NOMO-1 treated with DMSO at 0.1 percent for 48 hours (cell line): ENCODE measurements around the gene COL15A1.
"Not testable (repeated sequence)": the region's sequence is repeated elsewhere in the genome, so short reads cannot be mapped to it uniquely, and the experiment has no call there.

Experiments used
- DNase-seq: peaks from one replicate; lab custom pipeline; 2025; ENCODE audit not compliant: unreplicated experiment; lab: John Stamatoyannopoulos, UW

The COL15A1 gene

DNA sequence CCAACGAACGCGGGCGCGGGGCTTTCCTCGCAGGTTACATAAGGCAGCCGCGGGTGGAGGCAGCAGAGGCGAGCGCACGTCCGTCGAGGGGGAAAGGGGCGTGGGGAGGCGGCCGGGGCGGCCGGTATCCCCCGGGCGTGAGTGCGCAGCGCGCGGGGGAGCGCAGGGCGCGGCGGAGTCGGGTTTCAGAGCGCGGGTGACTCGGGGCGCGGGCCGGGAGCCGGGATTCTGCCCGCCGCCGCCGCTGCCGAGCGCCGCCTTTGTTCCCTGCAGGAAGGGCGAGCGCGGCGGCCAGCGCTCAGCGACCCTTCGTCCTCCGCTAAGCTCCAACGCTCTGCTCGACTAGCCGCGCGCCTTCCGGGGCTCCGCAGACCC is at the start of gene COL15A1:
TSS of gene COL15A1 (plus strand) at position 226 of the 375 bp plus-strand sequence. CDS start 155 bp downstream, outside the sequence.
- DNase-seq: peak; percentile 1

DNA sequence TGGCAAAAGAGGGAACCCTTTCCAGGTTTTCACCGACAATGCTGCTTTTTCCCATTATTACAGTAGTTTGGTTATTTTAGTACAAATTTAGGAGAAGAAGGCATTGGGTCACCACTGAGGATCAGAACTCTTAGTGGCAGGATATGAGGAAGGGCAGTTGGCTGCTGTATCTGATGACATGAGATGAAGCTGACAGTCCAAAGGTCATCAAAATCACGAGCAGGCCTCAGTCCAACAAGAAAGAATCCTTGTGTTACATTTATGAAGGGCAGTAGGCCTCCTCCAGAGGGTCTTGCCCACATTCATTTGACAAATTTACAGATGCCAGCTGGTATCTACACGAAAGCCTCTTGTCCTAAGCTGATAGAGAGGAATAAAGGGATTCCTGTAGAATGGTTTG is 49.5 kb upstream of the COL15A1 start:
- no peak for DNase-seq

DNA sequence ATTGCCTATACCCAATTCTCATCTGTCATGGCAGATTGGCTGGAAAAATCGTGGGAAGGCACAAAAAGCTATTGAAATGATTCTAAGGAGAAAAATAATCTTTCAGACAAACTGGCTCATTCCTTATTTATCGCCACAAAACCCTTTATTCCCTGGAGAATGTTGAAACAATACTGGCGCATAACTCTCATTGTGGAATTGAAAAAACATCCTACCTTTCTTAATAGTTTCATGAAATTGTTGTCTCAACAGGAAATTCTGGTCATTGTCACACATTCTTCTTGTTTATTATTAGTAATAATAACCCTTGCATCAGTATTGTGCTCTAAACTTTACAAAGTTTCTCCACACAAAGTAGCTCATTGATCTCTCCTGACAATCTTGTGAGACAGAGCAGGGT is 48.9 kb upstream of the COL15A1 start:
- no peak for DNase-seq

DNA sequence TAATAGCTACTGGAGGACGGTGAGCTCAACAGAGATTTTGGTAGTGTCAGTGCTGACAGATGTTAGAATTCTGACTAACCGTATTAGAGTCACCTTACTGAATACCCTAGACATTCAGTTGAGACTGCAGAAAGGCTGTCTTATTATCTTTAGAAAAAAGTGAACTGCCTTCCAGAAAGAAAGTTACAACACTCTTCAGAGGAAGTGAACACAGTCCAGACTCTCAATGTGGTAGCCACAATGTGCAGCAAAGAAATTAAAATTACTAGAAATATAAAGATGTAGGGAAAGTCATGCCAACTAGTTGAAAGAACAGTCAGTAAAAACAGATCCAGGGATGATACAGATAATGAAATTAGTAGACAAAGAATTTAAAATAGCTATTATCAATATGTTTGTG is 47.1 kb upstream of the COL15A1 start:
- peak; percentile 48 for DNase-seq

DNA sequence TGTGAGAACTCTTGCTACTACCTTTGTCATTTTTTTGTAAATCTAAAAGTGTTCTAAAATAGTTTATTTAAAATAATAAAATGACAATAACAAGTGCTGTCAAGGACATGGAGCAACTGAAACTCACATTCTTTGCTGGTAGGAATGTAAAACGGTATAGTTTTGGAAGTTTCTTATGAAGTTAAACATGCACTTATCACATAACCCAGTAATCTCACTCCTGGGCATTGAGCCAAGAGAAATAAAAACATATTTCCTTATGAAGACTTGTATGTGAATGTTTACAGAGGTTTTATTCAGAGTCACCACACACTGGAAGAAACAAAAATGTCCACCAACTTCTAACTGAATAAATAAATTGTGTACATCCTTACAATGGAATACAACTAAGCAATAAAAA is 46.0 kb upstream of the COL15A1 start:
- no peak for DNase-seq

DNA sequence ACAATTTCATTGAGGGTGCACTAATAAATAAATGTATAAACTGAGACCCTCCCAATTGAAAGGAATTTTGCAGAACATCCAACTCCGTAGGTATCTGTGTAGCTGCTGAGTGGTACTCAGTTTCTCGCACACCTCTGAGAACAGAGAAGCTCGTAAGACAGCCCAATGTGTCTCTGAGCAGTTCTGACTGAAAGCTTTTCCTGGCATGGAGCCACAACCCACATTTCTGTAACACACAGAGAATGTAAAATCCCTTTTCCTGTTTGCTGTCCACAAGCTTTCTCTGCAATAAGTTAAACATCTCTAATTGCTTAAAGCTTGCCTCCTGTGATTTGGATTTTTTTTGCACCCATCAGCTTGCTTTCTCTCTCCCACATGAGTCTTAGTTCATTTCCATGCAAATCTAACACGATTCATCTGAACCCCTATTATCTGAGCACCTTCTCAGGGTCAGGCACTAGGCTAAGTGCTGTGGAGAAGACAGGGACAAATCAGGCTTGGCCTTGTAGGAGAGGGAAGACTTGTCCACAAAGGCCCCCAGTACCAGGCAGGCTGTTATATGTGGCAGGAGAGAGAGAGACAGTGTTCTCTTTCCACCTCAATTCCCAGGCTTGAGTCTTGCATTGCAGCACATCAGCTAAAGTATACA is 44.2 kb upstream of the COL15A1 start:
- no peak for DNase-seq

DNA sequence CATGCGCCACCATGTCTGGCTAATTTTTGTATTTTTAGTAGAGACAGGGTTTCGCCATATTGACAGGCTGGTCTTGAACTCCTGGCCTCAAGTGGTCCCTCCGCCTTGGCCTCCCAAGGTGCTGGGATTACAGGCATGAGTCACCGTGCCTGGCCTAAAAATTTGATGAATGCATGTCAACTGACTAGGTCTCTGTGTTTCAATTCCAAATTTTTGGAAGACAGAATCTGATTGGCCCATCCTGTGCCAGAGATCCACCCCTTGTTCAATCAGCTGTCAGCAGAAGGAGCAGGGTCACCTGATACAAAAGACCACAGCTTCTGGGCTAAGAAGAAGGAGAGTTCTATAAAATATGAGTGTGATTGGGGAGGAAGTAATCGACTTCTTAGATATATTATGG is 43.5 kb upstream of the COL15A1 start:
- DNase-seq: no peak

DNA sequence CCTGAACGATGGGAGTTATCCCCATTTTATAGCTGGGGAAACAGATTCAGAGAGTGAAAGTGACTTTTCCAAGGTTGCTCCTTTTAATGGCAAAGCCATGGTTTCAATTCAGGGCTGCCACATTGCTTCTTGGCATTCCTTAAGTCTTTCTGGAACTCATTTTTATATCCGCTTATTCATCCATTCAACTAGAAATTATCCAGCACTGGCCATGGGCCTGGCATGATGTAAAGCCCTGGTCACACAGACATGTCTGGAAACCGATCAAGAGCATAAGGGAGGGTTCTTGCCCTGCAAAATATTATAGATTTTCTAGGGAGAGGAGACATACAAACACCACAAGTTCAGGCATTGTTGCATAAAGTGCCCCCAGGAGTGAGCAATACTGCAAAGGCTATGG is 43.0 kb upstream of the COL15A1 start:
- DNase-seq: no peak

DNA sequence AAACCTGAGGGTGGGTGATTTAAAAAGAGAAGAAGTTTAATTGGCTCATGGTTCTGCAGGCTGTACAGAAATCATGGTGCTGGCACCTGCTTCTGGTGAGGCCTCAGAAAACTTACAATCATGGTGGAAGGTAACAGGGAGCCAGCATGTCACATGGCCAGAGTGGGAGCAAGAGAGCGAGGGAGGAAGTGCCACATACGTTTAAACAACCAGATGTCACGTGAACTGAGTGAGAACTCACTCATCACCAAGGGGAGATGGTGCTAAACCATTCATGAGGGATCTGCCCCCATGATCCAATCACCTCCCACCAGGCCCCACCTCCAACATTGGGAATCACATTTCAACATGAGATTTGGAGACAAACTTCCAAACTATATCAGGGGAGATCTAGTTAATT is 41.9 kb upstream of the COL15A1 start:
- not testable (repeated sequence) for DNase-seq

DNA sequence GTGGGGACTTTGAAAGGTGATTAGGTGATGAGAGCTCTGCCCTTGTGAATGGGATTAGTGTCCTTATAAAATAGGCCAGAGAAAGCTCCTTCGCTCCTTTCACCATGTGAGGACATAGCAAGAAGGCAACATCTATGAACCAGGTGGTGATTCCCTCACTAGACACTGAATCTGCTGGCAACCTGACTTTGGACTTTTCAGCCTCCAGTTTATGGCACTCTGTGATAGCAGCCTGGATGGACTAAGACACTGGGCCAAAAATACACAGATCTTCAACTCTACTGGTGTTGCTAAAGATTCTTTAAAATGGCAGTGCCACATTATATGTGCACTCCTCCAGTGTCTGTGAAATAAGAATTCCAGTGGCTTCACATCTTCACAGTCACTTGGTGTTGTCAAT is 41.2 kb upstream of the COL15A1 start:
- DNase-seq: no peak

DNA sequence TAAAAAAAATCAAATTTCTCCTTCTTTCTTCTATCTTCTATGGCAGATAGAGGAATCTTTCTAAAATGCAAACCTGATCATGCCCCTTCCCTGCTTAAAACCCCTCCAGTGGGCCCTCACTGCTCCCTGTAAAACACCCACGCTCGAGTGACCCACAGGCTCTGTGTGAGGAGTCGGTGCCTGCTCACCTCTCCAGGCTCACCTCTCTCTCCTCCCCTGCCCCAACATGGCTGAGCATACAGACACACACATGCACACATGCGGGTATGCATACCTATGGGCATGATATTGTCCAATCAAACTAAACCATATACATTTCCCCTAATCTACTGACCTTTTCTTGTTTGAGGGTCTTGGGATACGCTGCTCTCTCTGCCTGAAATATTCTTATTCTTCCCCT is 40.8 kb upstream of the COL15A1 start:
- no peak for DNase-seq

DNA sequence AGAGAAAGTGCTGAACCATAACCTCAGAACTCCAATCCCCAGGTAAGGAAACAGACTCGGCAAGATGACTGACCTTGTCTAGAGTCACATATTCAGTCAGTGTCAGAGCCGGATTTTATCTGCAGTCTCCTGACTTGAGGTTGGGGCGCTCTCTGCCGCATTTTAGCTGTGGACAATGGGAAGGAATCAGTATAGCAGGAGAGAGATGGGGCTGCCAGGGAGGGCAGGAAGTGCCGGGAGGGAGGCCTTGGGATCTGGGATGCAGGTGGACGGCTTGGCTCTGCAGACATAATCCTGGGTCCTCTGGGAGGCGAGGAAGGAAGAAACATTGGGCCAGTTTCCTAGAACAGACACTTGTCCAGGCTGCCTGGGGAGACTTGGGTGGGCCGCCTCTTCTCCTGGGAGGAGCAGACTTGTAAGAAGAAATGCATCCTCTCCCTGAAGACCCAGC is 39.7 kb upstream of the COL15A1 start:
- no peak for DNase-seq

DNA sequence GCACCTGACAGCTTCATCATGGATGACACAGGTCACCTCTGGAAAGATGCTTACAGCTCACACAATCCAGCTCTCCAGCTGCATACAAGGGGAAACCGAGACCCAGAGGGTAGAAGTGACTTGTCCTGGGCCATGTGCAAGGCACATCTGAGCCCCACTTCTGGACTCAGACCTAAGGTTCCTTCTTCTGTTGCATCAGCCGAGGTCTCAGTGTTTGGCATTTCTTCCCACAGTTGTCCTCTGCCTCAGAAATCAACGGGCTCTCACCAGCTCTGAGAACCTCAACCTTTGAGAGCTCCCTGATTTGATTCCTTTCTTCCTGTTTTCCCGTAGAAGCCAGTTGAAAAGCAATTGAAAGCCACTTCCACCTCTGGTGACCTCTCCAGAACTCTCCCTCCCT is 38.7 kb upstream of the COL15A1 start:
- DNase-seq: no peak

DNA sequence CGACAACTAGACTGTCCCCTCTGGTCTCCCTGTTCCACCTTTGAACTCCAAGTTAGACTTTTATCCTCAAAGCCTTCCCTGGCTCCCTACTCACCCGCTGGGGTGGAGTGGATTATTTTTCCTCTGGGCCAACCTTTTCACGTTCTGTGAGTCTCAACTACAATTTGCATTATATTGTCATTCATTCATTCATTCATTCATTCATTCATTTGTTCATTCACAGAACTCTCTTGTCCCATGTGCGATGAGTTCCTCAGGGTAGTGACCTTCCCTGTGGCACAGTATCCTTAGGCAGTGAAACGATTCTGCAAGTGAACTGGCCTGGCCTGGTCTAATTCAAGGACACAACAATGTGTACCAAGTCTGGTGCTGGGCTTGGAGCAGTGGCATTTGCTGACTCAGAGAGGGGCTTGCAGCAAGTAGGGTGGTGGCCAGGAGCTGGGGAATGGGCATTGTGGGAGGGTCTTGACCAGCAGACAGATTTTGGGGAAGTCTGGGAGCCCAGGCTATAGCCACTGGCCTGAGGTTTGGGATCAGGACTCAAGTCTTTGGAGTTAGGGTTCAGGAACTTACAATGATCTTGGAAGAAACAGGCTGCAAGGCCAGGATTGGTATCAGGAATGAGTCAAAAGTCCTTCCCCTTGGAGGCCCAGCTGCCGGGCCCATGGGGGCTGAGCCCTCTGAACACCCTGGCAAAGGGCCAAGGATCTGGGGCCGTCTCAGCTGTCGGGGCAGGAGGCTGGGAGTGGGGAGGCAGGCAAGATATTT is 37.2 kb upstream of the COL15A1 start:
- DNase-seq: no peak

DNA sequence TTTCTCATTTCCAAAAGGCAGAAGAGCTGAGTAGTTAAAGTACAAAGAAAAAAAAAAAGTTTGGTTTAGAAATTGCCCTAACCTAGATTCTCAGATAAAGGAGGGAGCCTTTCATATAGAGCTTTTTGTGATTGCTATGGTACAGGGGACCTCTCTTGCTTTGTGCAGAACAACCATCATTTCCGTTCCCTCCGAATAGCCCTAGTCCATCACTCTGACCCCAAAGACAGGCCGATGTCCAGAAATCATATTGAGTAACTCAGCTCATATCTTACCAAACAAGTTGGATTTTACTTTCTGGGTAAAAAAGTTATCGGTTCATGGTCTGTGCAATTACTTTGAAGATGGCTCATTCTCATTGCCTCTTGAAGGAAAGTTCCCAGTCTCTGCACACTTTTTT is 36.7 kb upstream of the COL15A1 start:
- no peak for DNase-seq

DNA sequence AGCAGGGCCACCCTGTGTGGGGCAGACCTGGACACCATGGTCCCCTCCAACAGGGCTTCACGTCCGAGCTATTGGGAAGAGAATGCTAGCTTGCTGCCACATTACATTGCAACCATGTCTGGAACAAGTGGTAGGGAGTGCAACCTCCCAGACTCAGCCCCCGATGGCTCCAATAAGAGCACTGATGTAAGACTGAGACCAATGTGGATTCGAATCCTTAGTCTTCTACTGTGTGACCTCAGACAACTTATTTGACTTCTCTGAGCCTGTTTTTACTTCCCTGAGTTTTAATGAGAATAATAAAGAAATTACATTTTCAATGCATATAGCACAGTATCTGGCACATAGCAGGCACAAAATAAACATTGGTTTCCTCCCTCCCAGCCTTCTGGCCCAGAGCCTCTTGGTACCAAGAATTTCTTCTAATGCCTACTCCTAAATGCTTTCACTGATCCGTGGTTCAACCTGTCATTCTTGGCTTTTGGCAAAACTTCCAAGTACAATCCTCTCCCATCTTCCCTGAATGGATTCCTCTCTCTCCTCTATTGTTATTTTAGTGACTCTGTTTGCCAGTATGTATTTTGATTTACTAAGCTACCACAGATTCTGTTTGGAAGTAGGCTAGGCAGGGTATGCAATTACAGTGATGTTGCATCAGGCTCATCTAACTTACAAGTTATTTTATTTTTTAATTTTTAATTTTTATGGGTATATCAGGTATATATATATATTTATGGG is 34.6 kb upstream of the COL15A1 start:
- DNase-seq: no peak

DNA sequence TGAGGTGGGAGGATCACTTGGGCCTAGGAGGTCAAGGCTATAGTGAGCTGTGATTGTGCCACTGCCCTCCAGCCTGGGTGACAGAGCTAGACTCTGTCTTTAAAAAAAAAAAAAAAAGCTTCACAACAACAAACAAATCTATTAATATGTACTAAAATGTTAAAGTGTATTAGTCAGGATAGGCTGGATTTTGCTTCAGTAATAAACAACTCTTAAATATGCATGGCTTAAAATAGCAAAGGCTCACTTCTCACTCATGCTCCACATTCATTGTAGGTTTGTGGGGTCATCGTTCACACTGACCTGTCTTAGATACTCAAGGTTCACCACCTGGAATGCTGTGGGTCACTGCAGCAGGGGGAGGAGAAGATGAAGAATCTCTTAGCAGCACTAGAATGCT is 33.8 kb upstream of the COL15A1 start:
- no peak for DNase-seq

DNA sequence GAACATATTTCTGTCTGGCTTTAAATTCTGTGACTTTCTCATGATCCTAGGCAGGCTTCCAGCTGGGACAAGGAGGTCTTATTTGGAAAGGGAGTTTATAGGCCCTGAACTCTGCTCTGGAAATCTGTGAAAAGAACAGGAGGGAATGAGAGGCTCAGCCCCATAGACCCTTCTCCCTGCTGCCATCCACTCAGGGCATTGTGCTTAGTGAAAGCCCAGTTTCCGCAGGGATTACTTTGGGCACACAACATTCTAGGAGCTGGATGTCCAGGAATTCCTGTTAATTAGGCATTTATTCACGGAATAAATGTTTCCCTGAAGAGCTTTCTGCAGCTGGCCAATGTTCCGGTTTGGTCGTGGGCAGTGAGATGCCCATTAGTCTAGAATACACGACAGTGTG is 32.7 kb upstream of the COL15A1 start:
- DNase-seq: no peak

DNA sequence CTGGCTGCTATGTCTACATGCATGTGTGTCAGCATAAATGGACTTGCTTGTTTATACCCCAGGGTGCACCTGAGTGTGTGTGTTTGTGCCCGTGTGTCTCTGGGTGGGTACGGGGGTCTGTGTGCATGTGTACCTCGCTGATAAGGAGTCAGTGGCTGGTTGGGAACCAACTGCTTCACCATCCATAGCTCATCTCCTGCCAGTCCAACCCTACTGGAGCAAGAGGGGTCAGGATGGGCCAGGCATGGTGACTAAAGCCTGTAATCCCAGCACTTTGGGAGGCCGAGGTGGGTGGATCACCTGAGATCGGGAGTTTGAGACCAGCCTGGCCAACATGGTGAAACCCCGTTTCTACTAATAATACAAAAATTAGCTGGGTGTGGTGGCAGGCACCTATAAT is 32.0 kb upstream of the COL15A1 start:
- DNase-seq: not testable (repeated sequence)

DNA sequence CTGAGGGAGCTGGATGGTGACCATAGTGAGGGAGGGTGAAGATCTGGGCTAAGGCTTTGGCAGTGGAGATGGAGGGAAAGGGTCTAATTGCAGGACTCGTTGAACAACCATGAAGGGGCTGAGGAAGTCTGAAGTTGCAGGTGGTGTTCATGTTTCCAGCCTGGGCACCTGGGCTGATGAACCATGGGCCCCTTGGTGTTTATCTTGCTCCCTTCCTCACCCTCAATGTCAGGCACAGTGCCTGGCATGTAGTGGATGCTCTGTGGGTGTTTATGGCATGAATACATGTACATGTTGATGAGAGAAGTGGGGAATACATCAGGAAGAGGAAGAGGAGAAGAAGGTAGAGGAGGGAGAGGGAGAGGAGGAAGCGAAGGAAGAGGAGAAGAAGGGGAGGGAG is 31.3 kb upstream of the COL15A1 start:
- no peak for DNase-seq

DNA sequence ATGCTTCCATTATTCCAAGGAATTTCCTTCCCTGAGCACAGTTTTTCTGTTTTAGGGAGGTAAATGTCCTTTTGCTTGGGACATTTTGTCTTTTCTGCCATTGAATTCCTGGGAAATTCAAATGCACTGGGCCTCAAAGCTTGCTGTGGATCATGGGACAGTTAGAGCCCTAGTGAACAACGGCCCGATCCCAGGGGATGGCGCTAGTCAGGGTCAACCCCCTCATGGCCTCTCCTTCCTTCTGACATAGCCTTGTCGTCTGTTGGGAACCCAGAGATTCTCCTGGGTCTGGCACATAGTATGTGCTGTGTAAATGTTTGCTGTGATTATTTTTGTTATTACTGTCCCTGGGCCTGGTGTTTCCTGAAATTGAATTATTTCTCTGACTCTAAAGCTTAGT is 30.7 kb upstream of the COL15A1 start:
- no peak for DNase-seq

DNA sequence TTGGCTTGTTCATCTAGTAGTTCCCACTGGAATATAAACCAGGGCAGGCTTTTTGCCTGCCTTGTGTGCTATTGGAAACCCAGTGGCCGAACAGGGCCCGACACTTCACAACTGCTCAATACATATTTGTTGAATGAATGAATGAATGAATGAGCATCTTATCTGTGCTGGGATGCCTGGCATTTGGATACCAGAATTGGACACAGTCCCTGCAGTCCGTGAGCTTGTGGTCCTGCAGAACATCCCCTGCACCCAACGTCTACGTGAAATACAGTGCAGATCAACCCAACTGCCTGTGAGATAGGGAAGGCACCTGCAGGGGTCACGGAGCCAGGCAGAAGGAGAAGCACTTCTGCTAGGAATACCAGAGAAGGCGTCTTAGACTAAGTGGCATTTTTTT is 30.0 kb upstream of the COL15A1 start:
- DNase-seq: no peak
